ENCODE results near the gene BCHE.

Gene BCHE

DNA sequence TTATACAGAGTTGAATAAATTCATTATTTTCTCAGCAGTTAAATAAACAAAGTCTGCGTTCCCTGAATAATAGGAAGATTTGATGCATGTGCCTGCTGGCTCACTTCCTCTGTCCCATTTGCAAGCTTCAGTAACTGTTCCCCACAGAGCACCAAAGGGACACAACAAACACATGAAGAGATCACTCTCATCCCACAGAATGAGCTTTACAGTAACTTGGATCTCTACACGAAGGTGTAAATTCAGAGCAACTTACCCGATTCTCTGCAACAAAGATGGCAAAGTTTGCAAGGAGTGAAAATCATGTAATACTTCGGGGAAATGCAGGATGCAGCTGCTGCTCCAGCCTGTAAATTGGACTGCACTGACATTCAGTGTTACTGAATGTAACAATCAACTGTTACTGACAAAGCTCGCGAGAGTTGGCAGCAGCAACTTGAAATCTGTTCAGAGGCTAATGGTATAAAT, at the start of gene BCHE:
BCHE (minus strand) TSS at position 366 of the 468 bp plus-strand sequence. CDS start 6,390 bp downstream, outside the sequence.
- no peak for DNase-seq

DNA sequence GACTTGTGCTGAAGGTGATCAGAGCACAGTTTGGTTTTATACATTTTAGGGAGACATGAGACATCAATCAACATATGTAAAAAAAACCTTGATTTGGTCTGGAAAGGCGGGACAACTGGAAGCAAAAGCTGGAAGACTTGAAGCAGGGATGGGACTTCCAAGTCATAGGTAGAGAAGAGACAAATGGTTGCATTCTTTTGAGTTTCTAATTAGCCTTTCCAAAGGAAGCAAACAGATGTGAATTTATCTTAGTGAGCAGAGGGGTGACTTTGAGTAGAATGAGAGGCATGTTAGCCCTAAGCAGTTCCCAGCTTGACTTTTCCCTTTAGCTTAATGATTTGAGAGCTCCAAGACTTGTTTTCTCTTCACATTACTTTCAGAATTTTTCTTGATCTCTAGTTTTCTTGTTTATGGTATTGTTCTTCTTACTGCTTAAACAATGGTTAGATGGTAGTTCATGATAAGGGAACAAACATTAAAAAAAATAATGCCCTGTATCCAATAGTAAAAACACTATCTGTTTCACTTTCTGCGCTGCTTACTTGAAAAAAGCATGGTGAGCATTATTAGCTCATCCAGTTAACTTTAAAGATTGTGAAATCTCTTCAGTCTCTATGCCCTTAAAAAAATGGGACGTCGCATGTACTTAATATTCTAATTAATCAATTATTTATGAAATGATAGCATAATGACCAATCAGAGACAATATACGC, 48.5 kb upstream of the BCHE start:
- DNase-seq = no peak

GRCh38 chr3:165884518-165884917, 47.3 kb upstream of the BCHE start:
- no peak for DNase-seq

DNA sequence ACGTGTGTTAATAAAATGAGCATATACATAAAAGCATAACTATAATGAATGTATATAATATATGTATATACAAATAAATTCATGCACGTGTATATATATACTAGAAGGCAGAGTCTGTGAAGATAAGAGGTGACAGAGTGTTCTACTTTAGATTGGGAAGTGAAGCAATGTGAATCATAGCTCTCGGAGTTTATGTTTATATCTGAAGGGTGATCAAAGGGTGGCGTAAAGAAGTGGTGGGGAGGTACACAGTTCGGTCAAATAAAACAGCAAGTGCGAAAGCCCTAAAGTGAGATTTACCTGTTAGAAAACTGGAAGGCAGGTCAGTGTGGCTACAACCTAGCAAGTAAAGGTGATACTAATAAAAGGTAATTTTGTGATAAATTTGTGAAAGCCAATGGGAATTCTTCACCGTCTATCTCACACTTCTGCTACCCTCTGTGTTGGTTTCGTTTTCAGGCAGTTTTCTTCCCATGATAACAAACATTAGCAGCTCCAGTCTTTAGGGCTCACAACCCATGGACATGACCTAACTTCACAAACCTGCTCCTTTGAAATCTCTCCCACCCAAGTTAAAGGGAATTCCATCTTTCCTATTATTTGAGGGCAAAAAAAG, 46.7 kb upstream of the BCHE start:
- DNase-seq = no peak

- no peak for DNase-seq
These were observed 45.9 kb upstream of the BCHE start for GRCh38 chr3:165883117-165883516.

- DNase-seq = no peak
These were observed 38.4 kb upstream of the BCHE start for GRCh38 chr3:165875644-165876043.

DNA sequence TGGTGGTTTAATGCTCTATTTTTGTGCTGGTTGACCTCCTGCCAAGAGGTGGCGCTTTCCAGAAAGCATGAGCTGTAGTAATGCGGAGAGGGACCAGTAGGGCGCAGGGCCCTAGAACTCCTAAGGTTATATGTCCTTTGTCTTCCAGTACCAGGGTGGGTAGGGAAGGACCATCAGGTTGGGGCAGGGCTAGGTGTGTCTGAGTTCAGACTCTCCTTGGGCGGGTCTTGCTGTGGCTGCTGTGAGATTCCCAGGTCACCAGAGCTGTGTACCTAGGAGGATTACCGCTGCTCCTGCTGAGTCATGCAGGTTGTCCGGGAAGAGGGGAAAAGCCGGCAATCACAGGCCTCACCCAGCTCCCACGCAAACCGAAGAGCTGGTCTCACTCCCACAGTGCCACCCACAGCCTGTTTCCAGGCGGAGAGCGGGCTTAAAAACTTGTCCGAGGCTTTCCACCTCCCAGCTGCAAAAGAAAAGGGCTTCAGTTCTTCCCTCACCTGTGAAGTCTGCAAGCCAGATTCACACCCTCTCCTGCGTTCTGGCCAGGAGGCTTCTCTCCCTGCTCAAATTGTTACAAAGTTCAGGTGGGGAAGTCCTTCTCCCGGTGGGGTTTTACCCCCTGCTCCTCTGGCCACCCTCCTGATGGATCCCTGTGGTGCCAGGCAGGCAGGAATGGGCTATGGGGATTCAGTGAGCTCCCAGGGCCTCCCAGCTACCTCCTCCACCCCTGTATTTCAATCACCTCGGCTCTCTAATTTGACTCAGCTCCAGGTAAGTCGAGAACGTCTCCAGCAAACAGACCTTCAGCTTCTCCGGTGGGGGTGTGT, 37.7 kb upstream of the BCHE start:
- no peak for DNase-seq

GRCh38 chr3:165868088-165868487, 30.9 kb upstream of the BCHE start:
- DNase-seq = no peak

DNA sequence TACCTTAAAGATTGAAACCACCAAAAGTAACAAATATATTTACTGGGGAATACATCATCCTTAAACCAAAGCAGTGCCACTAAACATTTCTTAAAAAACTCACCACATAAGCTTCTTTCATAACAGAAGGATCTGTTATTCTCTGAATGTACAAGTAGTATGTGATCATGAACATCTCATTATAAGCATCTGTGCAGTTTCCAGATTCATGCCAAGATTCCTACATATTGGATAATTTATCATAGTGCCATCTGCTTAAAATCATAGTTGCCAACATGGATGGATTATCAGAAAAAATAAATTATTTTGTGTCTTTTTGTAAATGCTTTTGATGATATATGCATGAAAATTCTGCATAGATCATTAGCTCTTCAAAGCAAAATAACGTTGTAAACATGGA, 21.8 kb upstream of the BCHE start:
- no peak for DNase-seq

- no peak for DNase-seq
These were observed 18.4 kb upstream of the BCHE start for GRCh38 chr3:165855581-165855980.

- no peak for DNase-seq
These were observed 17.5 kb upstream of the BCHE start for GRCh38 chr3:165854696-165855095.

GRCh38 chr3:165852711-165853110, 15.5 kb upstream of the BCHE start:
- DNase-seq = no peak

GRCh38 chr3:165852191-165852590, 15.0 kb upstream of the BCHE start:
- DNase-seq = no peak

GRCh38 chr3:165846056-165846455, 8.8 kb upstream of the BCHE start:
- DNase-seq = no peak

DNA sequence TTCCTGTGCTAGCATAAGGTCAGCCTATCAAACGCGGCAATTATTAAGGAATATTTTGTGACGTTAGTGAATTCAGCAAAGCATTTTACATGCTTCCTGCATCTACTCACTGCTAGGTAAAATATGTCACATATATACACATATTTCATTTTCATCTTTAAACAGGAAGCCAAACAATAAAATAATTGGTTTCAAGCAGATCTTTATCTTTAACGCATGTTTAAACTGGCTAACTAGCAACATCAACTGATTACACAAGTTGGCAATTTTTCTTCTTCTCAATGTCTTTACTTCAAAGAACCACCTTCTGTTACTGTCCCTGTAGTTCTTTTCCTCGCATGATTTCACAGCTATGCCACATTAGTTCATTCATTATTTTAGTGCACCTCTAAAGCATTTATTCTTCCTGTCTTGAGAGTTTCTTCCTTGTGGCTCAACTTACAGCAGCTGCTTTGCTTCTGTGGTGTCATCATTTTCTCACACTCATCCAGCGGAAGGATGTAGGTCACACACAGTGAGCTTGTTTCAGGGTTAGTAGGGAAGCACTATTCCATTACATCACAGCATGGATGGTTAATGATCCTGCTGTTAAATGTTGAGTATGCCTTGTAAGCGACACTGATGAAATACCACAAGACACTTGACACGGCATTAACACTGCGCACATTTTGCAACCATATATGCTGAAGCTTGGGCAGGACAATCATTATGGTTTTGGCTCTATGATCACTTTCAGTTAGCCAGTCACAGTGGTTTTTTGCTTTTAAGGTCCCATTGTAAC, 2.3 kb upstream of the BCHE start:
- no peak for DNase-seq

DNA sequence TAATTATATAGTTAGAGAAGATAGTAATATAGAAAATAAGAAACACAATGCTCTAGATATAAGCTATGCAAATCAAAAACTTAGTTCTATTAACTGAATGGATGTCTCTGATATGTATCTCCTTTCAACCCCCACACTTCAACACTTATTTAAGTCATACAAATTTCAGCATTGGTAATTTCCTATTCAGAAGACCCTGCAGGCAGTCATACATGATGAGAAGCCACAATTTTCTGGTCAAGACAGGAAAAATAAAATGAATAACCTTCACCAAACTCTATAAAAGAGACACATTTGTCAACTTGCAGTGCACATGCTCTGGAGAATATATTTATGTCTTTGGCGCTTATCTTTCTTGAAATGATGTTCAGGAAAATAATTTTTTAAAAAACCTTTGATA, 578 bp upstream of the BCHE start:
- DNase-seq = no peak

- no peak for DNase-seq
These were observed 1.8 kb downstream of the BCHE start for GRCh38 chr3:165835431-165835830.

GRCh38 chr3:165830746-165831145, 6.5 kb downstream of the BCHE start:
- no peak for DNase-seq

- no peak for DNase-seq
These were observed 9.3 kb downstream of the BCHE start for GRCh38 chr3:165827883-165828282.

DNA sequence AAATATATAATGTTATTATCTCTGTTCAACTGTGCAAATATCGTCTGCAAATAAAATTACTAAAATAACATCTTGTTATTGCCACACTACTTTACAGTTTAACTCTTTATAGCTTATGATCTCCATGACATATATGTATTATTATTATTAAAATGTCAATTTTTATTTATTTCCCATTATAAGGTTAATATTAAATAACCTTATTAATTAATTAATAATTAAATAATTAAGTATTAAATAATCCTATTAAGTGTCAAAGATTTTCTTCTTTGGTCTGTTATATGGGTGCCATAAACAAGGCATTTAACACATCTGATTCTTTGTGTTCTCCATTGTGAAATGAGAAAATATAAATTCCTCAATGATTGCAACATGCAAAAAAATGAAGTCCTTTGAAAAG, 10.0 kb downstream of the BCHE start:
- DNase-seq = no peak

DNA sequence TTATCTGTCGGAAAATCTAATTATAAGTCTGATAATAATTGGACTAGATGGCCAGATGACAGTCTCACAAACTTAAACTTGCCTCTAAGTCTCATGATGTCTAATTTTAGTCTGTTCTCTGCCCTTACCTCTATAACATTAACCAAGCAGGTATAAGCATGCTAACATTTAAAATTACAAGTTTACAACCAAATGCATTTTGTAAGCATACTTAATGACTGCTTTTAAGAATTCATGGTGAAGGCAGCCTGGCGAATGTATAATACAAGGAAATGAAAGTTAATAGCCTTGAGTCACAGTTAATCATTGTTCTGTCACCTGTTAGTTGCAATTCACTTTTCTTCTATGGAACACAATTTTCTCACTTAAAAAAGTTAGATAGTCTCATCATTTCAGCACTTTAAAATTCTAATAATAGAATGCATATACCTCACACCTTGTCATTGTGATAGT, 16.5 kb downstream of the BCHE start:
- no peak for DNase-seq

- no peak for DNase-seq
These were observed 20.0 kb downstream of the BCHE start for GRCh38 chr3:165817160-165817709.

DNA sequence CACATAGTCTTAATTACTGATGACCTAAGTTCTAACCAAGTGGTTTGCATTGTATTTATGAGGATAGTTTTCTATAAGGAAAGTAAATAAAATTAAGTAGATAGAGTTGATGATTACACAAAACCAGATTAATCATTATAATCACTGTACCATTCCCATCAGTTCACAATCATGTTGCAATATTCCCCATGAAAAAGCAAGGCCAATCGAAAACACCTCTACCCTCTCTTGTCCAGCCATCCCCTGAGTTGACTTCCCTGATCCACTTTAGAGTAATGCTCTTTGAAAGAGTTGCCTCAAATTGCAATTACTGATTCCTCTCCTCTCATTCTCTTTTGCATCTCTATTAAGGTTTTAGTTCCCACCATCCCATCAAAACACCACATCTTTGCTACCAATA, 21.0 kb downstream of the BCHE start:
- DNase-seq = no peak

Measured in EL (cell line).